NCI-H2227 (cell line): Measurements from ENCODE around the gene CYTH1.

ENCODE experiments used
- DNase-seq: peaks from one replicate; lab custom pipeline; 2025; ENCODE audit not compliant: unreplicated experiment; lab: John Stamatoyannopoulos, UW

CYTH1 gene

DNA sequence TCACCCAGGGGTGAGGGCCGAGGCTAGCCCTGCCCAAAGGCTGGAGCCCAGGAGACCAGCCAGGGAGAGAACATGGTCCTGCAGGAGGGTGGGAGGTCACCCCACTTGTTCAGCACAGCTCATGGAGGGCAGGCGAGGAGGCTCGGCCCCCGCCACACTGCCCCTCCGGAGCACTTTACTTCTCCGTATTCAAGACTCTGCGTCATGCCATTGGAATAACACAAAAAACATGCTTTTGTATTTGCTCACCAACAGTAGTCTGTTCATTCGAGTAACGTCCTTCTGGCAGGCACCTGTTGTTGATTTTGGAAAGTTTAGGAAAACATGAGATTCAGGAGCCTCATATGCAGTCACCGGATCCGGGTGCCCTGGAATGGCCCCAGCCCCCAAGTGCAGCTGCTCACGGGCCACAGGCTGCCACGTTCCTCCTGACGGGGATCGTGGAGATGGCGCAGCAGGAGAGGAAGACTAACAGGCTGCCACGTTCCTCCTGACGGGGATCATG lies 123.7 kb downstream of the CYTH1 start:
- DNase-seq = no peak

DNA sequence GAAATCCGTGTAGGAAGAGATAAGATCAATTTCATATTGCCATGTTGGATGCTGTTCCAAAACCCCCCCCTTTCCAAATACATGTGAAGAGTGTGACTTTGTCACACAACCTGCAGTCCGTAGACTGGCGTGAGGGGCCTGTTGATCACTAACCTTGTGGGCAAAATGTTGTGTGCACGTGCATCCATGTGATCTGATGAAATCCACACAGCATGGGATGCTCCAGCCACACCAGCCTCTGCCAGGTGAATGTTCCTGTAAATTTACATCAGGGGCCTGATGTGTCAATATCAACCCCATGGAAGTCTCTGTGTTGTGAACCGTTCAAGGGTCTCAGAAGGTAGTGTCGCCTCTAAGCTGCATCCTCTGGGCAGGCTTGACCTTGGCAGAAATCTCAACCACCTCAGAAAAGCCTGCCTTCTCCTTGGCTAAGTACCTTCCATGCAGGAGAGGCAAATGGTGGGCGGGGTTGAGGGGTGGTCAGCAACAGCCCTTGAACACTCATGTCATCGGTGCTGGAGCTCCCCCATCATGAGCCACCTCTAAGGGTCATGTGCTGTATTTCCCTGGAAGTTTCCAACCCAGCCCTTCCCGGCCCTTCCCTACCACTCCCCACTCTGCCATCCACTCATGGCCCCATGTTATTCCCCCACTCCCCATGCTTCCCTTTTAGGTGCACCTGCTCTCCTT lies 126.7 kb downstream of the CYTH1 start:
- DNase-seq = no peak

DNA sequence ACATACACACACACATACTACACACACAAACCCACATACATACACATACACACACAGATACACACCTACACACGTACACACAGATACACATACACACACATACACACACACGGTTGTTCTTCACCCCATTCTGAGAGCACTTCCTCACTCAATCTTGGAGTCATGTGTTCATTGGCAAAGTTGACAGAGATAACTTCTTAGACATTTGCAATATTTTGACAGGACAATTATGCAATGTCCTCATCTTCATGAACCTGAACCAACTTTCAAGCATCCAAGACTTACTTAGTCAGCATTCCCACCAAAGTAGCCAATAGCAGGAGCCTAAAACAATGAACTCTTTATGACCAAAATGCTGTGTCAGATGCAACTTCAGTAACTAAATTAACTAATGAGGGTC lies 127.7 kb downstream of the CYTH1 start:
- no peak for DNase-seq

DNA sequence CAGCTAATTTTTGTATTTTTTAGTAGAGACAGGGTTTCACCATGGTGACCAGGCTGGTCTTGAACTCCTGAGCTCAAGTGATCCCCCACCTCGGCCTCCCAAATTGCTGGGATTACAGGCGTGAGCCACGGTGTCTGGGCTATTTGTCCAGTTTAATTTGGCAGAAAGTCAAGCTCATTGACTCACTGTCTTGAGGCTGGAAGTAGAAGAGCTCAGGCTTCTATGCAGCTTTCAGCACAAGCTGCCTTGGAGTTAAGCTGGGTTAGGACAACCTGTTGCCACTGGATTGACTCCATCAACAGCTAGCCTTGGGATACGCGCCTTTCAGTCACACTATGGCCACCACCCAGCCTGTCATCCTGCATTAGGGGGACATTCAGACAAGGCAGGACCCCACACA lies 128.7 kb downstream of the CYTH1 start:
- no peak for DNase-seq

DNA sequence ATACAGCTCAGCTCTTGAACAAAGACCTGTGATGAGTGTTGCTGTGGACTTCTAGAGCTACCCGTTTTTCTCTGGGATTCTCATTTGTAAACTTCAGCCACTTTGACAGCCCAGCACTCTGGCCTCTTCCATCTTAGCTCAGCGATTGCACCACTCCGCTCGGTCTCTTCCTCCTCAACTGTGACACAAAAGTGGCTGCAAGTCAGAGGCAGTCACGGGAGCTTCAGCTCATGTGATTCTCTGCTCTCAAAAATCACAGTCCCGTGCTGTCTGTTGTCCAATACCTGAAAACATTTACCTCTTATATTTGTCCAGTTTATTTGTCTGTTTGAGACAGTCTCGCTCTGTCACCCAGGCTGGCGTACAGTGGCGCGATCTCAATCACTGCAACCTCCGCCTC lies 129.2 kb downstream of the CYTH1 start:
- DNase-seq = no peak

DNA sequence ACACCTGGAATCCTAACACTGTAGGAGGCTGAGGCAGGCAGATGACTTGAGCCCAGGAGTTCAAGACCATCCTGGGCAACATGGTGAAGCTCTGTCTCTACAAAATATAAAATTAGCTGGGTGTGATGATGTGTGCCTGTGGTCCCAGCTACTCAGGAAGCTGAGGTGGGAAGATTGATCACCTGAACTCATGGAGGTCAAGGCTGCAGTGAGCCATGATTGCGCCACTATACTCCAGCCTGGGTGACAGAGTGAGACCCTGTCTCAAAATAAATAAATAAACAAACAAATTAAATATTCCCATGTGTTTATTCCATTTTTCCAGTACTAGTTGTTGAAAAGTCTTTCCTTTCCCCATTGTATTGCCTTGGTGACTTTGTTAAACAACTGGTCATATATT lies 130.0 kb downstream of the CYTH1 start:
- DNase-seq = no peak

DNA sequence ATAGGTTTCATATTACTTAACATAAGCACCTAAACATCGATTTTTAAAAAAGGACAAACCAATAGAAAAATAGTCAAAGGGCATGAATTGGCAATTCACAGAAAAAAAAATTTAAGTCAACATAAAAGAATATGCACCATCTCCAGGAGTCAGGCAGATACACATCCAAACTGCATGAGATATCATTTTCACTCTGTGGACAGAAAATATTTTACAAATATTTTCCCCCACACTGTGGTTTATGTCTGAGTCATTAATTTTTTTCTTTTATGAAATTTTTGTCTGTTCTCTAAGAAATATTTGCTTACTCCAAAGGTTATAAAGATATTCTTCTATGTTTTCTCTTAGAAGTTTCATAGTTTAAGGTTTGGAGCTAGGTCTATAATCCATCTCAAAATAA lies 130.5 kb downstream of the CYTH1 start:
- DNase-seq = no peak

DNA sequence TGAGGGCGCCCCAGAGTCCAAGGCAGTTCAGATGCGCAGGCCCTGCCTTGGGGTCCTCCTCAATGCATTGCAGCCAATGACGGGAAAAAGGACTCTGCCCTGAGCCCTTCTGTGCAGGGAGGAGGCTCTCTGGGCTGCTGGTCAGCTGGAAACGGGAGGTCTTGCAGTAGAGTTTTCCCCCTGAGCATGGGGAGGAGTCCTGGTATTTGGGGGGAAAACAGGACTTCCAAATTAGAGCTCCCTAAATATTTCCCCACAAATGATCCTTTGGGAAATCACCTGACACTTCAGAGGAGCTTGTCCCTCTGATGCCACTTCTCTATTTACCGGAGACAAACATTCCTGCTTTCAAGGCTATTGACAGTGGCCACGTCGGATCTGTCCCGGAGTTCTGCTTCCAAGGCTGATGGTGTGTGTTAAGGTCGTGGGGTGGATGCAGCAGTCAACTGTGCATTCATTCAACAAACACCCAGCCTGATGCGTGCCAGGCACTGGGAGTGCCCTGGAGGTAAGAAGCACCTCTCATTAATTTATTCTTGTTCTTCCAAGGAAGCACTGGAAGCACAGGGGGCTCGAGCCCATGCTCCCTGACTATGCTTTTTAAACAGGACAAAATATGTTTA lies 131.9 kb downstream of the CYTH1 start:
- no peak for DNase-seq

DNA sequence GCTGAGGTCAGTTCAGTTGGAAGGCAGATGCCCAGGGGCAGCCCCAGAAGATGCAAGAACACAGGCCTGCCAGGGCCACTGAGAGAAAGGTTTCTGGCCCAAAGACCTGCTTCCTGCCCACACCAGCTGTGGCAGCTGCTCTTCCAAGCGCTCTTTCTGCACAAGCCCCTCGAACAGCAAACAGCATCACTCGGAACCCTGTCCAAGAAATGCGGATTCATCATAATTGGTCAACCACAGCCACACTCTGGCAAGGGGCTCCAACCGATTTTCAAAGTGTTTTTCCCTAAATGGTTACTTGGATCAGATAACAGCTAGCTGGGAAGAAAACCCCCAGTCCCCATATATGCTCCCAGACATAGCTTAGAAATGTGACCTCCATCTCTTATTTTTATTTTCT lies 133.8 kb downstream of the CYTH1 start:
- DNase-seq = no peak

DNA sequence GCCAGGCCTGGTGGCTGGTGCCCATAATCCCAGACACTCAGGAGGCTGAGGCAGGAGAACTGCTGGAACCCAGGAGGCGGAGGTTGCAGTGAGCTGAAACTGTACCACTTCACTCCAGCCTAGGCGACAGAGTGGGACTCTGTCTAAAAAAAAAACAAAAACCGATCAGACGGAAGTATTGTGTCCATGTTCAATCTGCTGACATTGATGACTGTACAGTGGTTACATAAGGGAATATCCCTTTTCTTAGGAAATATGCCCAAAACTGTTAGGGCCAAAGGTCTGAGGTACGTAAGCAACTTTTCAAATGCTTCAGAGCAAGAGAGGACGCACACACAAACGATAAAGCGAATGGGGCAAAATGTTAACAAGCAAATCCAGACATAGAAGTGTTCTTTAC lies 135.0 kb downstream of the CYTH1 start:
- DNase-seq = no peak

DNA sequence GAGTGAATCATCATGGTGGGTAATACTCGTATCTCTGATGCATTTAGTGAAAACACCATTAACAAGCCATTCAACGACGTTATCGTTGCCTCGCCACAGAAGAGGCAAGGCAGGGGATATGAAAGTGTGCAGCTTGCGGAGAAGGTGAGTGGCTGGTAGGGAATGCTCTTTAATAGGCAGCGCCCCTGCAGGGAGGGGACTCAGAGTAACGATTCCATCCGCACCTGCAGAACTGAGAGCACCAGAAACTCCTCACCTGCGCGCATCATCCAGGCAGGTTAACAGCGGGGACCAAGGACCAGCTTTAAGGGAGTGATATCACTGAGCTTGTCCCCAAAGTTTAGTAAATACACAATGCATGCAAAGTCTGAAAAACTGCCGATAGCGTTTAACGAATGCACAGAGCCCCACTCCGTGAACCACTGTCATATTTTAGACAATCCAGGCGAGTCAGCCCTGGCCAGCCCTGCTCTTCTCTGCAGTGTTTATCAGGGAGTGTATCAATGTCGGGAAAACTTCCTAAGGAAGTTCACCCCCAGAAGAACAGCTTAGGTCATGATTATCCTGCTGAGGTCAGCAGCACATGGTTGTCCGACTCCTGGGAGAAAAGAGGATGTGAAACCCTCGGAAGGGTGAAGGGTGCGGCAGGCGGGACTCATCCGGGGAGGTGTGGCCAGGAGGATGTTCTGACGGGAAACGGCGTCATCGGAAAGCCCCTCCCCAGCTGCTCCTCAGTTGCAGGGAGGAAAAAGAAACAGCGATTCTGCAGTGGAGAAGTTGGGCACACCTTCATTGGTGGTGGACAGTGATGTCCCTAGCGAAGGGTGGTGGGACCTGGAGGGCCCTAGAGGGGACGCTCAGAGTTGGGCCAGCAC lies 136.4 kb downstream of the CYTH1 start:
- no peak for DNase-seq

DNA sequence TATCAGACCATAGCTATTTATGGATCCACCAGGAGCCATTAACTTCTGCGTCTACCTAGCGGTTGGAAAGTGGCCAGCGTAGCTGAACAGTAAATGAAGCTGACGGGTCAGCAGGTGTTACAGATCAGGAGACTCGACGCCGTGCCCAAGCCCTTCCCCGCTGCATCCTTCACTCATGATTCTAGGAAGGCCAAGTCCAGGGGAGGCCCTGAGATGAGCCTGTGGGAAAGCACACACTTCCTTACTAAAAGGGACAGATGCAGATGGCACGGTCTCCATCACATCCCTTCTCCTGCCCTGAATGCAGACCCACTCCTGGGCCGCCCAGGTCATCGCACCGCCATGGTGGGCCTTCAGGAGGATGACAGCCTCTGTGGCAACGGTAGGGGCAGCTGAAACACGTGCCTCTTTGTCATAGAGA lies 137.1 kb downstream of the CYTH1 start:
- DNase-seq = no peak

DNA sequence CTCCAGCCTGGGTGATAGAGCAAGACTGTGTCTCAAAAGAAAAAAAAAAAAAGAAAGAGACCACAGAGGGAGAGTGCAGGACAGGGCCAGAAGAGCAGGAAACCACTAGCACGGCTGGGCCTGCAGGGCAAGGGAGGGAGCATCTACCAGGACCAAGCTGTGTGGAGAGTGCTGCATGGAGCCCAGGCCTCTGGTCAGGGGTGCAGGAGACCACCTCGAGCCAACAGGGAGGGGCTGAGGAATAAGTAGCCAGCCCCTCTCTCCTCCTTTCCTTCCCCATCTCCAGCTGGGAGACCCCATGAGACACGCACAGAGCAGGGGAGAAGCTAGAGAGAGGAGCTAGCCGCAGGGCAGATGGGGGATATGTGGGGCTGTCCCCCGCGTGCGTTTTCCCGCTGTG lies 137.8 kb downstream of the CYTH1 start:
- DNase-seq = no peak

DNA sequence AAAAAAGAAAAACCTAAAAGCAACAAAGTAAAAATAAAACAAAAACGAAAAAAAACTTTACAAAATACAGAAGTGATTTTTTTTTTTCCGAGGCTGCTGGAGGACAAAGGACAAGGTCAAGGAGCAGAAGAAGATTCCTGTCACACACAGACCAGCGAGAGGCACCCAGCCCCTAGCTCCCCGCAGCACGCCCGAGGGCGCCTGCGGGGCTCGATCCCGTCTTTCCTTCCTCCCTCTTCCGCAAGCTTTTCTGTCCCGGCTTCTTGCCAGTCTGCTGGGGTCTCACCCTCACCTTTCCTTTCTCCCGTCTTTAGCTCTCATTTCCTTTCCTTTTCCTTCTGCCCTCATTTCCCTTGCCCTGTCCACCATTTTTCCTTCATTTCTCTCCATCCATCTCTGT lies 138.7 kb downstream of the CYTH1 start:
- no peak for DNase-seq

DNA sequence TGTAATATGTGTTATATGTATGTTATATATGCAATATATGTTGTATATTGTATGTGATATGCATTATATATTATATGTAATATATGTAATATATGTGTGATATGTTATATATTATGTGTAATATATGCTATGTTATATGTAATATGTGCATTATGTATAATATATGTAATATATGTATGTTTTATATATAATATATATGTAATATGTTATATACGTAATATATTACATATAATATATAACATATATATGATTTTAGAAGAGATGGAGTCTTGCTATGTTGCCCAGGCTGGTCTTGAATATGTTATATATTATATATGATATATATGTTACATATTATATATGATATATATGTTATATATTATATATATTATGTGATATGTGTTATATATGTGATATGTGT lies 139.4 kb downstream of the CYTH1 start:
- no peak for DNase-seq

DNA sequence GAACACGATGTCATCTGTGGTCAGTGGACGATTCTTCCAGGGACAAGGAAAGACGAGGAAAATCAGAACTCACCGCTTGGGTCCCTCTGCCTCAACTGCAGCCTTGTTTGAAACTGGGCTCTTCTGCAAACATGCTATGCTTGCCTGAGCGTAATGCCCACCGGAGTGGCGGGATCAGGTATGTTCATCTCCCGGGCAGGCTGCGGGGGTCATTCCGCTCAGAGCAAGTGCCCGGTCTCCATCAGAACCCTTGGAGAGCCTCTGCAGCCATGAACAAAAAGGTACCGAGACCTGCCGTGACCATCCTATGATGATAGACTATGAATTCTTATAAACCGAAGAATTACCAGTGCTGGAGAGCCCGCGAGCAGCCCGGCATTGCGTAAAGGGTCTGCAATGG lies 140.4 kb downstream of the CYTH1 start:
- DNase-seq = no peak

DNA sequence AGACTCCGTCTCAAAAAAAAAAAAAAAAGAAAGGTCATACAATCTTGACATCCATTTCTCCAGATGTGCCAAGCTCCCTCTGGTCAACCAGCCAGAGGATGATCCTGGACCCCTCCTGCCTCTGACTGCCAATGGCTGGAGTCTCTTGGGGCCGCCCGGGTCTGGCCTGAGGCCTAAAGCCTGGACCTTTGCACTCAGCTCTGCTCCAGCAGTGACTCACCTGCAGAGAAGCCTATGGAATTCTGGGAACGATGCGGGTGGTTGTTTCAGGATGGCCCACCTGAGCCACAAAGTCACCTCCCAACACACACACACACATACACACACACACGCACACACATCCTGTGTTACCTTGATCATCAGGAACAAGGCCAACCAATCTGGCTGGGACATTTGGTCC lies 140.8 kb downstream of the CYTH1 start:
- DNase-seq = no peak

DNA sequence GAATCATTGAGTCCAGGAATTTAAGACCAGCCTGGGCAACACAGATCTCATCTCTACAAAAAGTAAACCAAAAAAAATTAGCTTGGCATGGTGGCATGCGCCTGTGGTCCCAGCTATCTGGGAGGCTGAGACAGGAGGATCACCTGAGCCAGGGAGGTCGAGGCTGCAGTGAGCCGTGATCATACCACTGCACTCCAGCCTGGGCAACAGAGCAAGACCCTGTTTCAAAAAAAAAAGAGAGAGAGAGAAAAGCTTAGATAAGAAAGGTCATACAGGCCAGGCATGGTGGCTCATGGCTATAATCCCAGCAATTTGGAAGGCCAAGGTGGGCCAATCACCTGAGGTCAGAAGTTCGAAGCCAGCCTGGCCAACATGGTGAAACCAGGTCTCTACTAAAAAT lies 141.4 kb downstream of the CYTH1 start:
- DNase-seq = no peak

DNA sequence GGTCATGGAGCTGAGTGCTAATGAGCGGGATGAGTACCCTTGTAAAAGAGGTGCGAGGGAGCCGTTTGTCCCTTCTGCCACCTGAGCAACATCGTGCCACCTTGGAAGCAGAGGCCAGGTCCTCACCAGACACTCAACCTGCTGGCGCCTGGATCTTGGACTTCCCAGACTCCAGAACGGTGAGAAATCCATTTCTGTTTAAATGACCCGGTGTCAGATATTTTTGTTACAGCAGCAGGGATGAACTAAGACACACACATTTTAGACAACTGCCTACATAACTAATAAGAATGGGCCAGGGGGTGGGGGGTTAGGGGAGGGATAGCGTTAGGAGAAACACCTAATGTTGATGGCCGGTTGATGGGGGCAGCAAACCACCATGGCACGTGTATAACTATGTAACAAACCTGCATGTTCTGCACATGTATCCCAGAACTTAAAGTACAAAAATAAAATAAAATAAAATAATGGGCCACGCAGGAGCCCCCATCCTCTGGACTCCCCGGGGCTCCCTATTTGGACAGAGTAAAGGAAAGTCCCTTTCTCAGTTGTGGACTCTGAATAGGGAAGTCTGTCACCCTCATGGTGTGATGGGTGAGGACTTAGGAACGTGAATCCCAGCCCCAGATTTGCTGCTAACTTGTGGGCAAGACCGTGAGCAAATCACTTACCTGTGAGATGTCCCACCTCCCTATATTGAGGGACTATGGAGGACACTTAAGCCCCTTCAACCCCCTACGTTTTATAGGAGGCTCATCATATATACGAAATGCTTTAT lies 144.2 kb downstream of the CYTH1 start:
- DNase-seq = no peak

DNA sequence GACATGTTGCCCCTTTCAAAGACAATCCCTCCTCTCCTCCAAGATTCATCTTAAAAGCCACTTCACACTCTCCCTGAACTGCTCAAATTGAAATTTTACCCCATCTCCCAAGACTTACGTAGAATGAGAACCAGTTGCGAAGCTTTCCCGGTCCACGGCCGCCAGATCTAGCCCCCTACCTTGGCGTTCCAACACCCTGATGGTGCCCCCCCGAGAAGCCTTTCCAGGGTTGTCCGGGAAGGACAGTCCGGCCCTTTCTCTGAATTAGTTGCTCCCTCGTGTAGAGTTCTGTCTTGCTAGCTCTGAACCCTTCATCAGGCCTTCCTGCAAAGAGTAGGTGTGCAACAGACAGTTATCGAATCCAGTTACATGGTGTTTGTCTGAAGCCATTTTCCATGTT lies 144.9 kb downstream of the CYTH1 start:
- DNase-seq = no peak

DNA sequence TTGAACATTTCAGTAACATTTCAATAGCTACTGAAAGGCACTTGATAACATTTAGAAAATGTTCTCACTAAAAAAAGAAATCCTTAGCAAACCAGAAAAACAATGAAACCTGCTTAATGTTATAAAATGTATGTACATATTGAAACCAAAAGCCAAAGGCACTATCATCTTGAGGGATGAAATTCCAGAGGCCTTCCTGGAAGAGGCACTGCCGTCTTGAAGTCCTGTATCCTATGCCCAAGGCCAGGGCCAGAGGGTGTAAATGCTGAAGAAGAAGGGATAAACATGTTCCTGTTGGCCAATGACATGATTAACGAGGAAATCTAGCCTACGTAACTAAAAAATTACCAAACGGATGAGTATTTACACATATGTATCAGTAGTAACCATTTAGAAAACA lies 147.9 kb downstream of the CYTH1 start:
- DNase-seq = no peak
